CD4-positive, alpha-beta T cell treated with Interleukin-1 beta for 1 hour (primary cell): ENCODE measurements around the gene MAU2.

Experiments used
- DNase-seq, 2 donors: peaks; one replicate each; pipeline ENCODE4 v3.0.0-alpha.2; 2020 to 2022

MAU2 gene

GRCh38 chr19:19308373-19308772 is 12.3 kb upstream of the MAU2 start:
- no peak for DNase-seq

- no peak for DNase-seq
Observed at GRCh38 chr19:19315444-19315843, 5.2 kb upstream of the MAU2 start.

DNA sequence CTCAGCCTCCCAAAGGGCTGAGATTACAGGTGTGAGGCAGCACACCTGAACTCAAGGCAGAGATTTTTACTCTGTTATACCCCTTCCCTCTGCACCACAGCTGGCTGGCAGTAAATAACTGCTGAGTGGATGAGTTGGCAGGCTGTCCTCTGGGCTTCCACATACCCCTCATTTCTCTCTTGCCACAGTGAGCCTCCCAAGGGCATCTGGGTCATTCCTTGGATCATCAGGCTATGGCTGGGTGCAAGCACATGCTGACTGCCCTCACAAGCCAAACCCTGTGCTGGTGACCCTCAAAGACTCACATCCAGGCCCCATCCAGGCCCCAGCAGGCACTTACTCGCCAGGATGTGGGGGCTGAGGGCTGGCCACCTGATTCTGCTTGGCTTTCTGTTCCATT is 4.5 kb upstream of the MAU2 start:
- no peak for DNase-seq

DNA sequence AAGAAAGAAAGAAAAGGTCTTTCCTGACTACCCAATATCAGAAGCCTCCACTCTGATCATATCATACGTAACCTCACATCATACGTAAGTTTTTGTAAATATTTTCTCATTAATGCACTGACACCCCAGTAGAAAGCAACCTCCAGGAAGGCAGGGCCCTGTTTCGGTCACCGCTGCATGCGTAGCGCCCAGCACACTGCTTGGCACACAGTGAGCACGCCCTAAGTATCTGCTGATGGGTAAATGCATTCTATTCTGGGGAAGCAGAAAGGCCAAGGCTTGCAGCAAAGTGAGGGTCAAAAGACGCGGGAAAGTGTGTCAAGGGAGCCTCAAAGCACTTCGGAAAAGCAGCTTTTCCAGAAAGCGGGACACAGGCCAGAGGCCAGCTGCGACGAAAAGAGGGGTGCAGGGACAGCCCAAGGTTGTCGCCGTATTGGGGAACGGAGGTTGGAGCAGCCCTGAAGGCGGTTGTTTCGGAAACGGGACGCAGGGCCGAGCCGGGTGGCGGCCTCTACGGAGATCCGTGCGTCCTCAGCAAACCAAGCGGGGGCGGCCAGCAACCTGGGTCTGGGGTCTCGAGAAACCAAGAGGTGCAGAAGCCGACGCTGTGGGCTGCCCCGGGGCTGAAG is 783 bp upstream of the MAU2 start:
- DNase-seq, result no peak

- DNase-seq, result no peak
Observed at GRCh38 chr19:19321141-19321577, 530 bp downstream of the MAU2 start.

DNA sequence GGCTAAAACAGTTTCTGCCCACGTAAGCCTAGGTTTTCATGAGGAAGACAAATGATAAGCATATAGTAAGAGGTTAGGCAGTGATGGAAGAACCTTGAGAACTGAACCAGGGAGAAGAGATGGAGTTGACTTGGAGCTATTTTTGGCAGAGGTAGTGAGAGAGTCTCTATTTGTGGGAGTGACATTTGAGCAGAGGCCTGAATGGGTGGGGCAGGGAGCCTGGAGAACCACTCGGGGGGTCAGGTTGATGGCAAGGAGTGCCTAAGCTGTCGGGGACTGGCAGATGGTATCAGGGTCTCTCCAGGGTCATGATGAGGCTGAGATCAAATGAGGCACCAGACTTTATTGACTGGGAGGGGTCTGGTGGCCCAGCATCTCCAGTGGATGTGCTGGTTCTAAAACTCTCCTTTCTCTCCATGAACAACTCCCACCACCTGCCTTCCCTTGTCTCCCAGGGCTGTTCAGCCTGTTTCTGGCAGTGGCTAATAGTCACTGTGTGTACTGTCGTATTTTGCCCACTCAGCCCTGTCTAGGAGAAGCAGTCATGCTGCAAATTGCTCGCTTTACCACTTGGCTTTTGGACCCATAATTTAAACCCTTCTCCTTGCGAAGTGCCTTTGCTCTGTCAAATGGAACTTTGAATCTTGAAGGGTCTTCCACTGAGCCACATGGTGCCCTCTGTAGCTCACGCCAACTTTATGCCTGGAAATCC is 3.6 kb downstream of the MAU2 start:
- no peak for DNase-seq

GRCh38 chr19:19327672-19328071 is 7.0 kb downstream of the MAU2 start:
- no peak for DNase-seq

- no peak for DNase-seq
Observed at GRCh38 chr19:19329126-19329525, 8.5 kb downstream of the MAU2 start.

DNA sequence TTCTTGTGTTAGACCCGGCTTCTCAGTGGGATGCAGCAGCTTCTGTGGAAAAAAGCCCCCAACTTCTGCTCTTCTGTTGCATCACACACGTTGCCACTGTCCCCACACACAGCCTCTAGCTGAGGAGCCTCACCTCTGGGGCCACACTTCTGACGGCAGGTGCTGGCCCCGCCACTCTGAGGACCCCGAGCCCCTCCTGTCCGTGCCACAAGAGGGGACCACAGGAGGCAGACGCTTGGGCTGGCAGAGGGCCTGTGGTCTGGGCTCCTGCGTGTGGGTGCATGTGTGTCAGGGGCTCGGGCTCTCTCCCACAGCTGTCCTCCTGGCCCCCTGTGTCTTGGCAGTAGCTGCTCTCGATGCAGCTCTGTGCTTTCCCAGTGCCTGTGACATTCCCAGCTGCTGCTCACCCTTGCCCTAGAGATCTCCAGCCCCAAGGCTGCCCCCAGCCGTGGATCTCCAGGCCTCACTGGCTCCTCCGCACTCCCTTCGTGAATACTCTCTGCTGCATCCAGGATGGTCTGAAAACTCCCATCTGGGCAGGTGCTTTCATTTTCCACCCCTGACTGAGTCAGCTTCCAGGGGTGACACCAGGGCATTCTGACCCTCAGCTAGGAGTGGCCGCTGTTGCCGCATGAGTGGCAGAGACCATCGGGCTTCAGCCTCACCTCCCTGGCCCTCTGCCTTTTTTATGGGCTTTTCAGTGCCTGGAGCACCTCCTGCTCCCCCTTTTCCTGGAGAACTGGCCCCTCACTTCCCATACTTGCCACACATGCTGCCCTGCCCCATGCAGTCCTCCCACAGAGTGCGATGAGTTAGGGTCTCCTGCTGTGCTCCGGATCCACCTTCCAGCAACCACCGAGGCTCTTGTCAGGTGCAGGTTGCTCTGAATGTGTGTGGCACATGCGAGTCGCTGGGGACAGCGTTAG is 13.7 kb downstream of the MAU2 start:
- DNase-seq, result no peak

GRCh38 chr19:19334989-19335344 is 14.3 kb downstream of the MAU2 start:
- DNase-seq, result no peak

DNA sequence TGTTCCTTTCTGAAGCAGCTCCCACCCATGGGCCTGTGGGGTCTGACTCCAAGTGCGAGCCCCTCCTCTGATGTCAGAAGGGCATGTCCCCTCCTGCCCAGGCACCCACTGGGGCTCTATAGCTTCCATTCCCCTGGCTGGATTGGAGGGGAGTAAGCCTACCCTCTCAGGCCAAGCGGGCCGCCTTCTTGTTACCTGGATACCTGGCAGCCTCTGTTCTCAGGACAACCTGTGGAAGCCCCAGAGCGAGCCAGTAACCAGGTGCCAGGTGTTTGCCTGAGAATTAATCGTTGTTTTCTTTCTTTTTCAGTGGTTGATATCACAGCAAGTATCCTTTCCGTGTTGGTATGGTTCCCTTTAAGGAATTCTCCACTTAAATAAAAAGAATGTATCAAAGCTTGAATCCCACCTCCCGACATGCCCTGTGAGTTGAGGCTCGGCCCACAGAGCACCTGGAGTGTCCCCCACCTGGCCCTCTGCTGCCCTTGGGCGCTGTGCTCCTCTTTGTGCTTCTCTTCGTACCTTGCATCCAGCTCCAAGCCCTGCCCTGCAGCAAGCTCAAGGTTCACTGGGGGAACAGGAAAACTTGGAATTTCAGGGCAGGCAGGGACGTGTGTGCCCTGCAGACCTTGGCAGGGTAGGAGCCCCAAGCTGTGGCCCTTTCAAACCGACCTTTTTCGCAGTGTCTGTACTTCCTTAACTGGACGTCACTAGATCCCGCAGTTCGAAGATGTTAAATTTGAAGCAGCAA is 15.0 kb downstream of the MAU2 start:
- DNase-seq, result no peak

DNA sequence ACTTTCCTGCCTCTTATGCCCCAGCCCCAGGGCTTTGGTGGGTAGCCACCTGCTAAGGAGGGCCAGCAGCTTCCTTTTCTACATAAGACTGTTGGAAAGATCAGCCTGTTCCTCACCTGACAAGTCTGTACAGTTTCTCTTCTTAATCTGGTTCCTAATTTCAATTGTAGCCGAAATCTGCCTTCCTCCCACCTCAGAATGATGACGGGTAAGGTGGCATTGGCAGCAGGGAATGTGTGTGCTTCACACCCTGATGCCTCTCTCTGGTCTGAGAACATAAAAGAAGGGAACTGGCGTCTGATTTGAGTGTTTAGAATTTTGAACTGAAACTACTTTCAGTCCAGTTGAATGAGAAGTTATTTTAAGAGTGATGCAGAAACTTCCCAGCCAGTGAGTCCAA is 16.0 kb downstream of the MAU2 start:
- no peak for DNase-seq

GRCh38 chr19:19337120-19337519 is 16.5 kb downstream of the MAU2 start:
- DNase-seq, result no peak

GRCh38 chr19:19338082-19338481 is 17.5 kb downstream of the MAU2 start:
- no peak for DNase-seq

DNA sequence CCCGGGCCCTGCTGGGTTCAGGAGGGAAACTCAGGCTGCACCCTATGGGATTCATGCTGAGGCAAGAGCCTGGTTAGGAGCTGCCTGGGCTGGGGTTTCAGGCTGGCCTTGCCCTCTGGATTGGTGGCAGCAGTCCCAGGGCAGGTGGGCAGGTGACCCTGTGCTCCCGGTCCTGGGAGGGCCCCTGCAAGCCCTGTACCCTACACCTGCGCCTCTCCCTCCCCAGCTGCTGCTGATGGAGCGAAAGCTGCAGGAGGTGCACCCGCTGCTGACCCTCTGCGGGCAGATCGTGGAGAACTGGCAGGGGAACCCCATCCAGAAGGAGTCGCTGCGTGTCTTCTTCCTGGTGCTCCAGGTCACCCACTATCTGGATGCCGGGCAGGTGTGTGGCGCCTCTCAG is 20.4 kb downstream of the MAU2 start:
- no peak for DNase-seq

GRCh38 chr19:19342086-19343015 is 21.7 kb downstream of the MAU2 start:
- no peak for DNase-seq

DNA sequence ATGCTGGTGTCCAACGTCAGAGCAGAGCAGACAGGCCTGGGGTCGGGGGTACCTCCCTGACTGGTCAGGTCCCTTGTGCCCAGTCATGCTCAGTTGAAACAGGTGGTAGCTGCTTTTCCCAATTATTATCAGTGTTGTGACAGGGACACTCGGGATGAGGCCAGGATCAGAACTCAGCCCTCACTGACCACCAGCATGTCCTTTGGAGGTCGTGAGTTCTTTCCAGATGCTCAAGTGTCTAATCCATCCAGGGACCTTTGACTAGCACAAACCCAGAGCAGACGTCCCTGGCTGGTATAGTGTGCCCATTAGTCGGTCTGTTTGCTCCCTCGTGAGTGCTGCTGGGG is 22.4 kb downstream of the MAU2 start:
- DNase-seq, result no peak

DNA sequence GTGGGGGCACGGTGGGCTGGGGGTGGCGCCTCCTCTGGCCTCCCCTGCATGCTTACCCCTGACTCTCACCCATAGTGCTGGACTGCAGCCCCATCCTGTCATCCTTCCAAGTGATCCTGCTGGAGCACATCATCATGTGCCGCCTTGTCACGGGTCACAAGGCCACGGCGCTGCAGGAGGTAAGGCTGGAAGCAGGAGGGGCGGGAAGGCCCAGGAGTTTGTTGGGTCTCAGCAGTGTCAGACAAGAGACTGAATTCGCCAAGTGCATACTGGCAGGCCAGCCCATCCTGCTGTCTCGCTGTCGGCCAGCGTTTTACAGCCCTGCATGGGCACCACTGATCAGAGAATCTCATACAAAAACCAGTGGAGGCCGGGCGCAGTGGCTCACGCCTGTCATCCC is 23.1 kb downstream of the MAU2 start:
- DNase-seq, result no peak

DNA sequence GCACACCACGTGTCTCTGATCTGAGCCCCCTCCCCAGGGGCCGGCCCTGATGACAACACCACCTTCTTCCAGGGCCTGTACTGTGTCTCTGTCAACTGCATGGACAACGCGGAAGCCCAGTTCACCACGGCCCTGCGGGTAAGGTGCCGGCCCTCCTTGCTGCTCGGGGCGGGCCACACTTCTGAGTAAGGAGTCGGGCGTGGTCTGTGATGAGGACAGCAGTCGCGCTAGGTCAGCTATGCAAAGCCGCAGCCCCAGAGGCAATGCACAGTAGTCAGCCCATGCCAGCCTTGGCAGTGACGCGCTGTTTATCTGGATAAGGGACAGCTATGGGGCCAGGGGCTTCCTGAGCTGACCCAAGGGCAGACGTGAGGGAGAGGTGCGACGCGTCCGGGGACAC is 24.6 kb downstream of the MAU2 start:
- DNase-seq, result no peak

DNA sequence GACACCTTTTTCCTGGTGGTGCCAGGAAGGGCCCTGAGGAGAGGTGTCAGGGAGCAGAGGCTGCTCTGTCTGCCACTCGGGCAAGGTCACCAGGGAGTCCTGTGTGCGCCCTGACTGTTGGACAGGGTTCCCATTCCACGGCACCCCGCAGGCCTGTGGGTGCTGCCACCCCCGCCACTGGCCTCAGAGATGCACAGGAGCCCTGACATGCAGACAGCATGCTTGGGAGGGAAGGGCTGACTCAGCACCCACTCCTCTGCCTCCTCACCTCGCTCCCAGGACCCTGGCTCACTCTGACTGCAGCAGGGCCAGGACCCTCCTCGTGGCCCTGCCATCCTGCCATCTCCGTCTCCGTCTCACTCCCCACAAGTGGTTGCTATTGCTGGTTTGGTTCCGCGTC is 25.3 kb downstream of the MAU2 start:
- no peak for DNase-seq

GRCh38 chr19:19347401-19348110 is 26.9 kb downstream of the MAU2 start:
- no peak for DNase-seq
